KOPT-K1 (cell line): ENCODE results near the gene TRPC1.

Source experiments
- H3K27ac ChIP-seq: fragments of 200-600 bp; sonication (generic); 2 replicates; pipeline ENCODE4 v1.5.1; 2016; ENCODE audit warnings: antibody characterized with exemption, mild to moderate bottlenecking, low read depth, low read length; ENCODE audit not compliant: poor library complexity, severe bottlenecking
- H3K36me3 ChIP-seq: fragments of 200-600 bp; sonication (generic); 2 replicates; pipeline ENCODE4 v1.5.1; 2017; ENCODE audit warnings: antibody characterized with exemption, mild to moderate bottlenecking, low read length, moderate library complexity; ENCODE audit not compliant: insufficient read depth
- H3K9me3 ChIP-seq: fragments of 200-600 bp; sonication (generic); 2 replicates; pipeline ENCODE4 v1.5.1; 2017; ENCODE audit warnings: antibody characterized with exemption, low read length, mild to moderate bottlenecking; ENCODE audit not compliant: insufficient read depth, poor library complexity, severe bottlenecking

TRPC1 gene

GRCh38 chr3:142794508-142794907 is 70.7 kb downstream of the TRPC1 start:
- no peaks in the 10 kb centered on the region for H3K36me3 ChIP-seq
- no peak overlapping the region for H3K27ac ChIP-seq
- H3K9me3 ChIP-seq = no peaks in the 10 kb centered on the region

DNA sequence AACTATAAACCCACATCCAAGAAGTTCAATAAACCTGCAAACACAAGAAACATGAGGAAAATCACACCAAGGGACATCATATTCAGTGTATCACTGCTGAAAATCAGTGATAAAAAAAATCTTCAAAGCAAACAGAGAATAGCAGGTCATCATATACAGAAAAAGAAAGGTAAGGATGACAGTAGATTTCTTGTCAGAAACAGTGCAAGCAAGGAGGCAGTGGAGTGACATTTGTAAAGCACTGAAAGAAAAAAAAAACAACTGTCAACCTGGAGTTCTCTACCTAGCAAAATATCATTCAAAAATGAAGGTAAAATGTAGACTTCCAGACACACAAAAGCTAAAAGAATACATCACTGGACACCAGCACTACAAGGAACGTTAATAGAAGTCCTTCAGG is 71.5 kb downstream of the TRPC1 start:
- H3K9me3 ChIP-seq = no peaks in the 10 kb centered on the region
- H3K36me3 ChIP-seq = no peaks in the 10 kb centered on the region
- no peak overlapping the region for H3K27ac ChIP-seq

DNA sequence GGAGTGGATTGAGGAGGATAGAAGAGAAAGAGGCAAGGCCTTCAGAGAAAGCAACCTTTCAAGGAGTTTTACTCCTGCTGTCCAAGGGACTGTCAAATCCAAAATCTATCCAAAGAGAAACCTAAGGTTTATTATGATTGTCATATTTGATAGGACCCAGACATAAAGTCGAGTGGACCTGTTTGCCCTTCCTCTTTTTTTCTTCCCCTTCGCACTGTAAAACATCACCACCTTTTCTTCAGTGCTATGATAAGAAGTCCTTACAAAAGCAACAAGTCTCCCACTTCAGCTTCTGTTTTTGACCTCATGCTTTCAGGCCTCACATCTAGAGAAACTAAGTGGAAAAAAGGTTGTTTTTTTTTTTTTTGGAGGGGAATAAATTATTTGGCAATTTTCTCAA is 73.0 kb downstream of the TRPC1 start:
- H3K9me3 ChIP-seq = no peaks in the 10 kb centered on the region
- no peaks in the 10 kb centered on the region for H3K36me3 ChIP-seq
- no peak overlapping the region for H3K27ac ChIP-seq

GRCh38 chr3:142801746-142802145 is 77.9 kb downstream of the TRPC1 start:
- no peaks in the 10 kb centered on the region for H3K9me3 ChIP-seq
- H3K36me3 ChIP-seq = no peaks in the 10 kb centered on the region
- no peak overlapping the region for H3K27ac ChIP-seq

DNA sequence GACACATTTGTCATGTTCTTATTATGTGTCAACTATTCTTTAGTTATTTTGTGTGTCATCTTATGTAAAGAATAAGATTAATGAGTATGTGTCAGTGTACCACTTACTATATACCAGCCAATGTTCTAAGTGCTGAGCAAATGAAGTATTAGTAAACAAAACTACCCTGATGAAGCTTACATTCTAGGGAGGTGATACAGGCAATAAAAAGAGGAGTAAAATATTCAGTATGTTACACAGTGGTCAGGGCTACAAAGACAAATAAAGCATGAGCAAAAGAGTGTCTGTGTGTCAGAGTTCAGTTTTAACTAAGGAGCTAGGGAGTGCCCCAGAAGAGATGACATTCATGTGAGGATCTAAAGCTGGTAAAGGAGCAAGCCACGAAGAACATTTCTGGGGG is 79.1 kb downstream of the TRPC1 start:
- Histone ChIP-seq H3K9me3 (no peaks in the 10 kb centered on the region), H3K27ac (no peak overlapping the region), H3K36me3 (no peaks in the 10 kb centered on the region)

GRCh38 chr3:142808103-142808917 is 84.5 kb downstream of the TRPC1 start:
- Histone ChIP-seq H3K27ac (no peak overlapping the region), H3K36me3 (no peaks in the 10 kb centered on the region), H3K9me3 (no peaks in the 10 kb centered on the region)

- H3K36me3 ChIP-seq = no peaks in the 10 kb centered on the region
- no peaks in the 10 kb centered on the region for H3K9me3 ChIP-seq
- H3K27ac ChIP-seq = no peak overlapping the region
Observed at GRCh38 chr3:142809259-142809658, 85.4 kb downstream of the TRPC1 start.

DNA sequence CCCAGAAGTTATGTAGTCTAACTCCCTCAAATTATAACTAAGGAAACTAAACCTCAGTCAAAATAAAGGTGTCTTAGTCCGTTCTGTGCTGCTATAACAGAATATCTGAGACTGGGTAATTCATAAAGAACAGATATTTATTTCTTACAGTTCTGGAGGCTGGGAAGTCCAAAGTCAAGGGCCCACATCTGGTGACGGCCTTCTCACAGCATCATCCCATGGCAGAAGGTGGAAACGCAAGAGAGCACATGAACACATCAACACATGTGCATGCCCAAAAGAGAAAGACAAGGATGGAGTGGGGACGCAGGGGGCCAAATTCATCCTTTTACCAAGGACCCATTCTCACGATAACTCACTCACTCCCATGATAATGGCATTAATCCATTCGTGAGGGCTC is 92.0 kb downstream of the TRPC1 start:
- H3K9me3 ChIP-seq = no peaks in the 10 kb centered on the region
- no peak overlapping the region for H3K27ac ChIP-seq
- H3K36me3 ChIP-seq = no peaks in the 10 kb centered on the region

DNA sequence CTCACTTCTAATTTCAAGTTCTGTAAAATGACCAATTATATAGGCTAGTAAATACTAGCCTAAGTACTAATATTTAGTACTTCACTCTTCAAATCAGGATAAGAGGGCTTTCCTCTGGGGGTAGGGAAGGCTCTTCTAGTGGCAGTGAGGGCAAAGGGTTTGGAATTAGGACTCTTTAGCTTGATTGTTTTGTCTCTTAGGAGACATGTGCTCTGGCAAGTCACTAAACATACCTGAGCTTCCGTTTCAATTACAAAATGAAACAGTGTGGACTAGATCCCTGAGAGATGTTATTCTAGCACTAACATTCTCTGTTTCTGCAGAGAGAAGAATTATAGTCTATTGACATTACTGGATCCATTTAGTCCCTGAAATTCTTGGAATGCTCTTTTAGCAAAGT is 93.5 kb downstream of the TRPC1 start:
- Histone ChIP-seq H3K36me3 (no peaks in the 10 kb centered on the region), H3K27ac (no peak overlapping the region), H3K9me3 (no peaks in the 10 kb centered on the region)

- H3K27ac ChIP-seq = no peak overlapping the region
- H3K36me3 ChIP-seq = no peaks in the 10 kb centered on the region
- no peaks in the 10 kb centered on the region for H3K9me3 ChIP-seq
Observed at GRCh38 chr3:142817897-142818296, 94.1 kb downstream of the TRPC1 start.

GRCh38 chr3:142818651-142819050 is 94.8 kb downstream of the TRPC1 start:
- no peaks in the 10 kb centered on the region for H3K36me3 ChIP-seq
- H3K9me3 ChIP-seq = no peaks in the 10 kb centered on the region
- H3K27ac ChIP-seq = no peak overlapping the region

GRCh38 chr3:142819179-142819578 is 95.3 kb downstream of the TRPC1 start:
- Histone ChIP-seq H3K9me3 (no peaks in the 10 kb centered on the region), H3K27ac (no peak overlapping the region)

DNA sequence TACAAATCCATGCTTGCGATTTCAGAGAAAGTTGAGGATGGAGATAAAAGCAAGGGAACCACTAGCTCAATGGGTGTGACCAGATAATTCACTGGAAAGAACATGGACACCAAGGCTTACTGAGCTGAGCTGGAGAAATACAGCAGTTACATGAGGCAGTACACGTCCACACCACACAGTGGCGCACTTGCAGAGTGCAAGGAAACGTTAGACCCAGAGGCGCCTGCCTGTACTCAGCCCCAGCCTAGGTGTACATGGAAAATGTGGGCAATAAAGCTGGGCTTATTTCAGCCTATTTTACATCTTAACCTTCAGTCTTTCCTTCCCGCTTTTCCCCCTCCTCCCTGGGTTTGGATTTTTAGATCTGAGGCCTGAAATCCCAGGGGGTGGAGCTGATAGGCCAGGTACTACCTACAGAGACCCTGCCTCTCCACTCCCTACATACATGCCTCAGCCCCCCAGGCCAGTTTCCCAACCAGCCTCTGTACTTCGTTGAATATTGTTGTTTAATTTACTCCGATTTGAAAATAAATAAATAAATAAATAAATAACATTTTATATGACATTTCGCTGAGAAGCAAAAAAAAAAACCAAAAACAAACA is 105.0 kb downstream of the TRPC1 start:
- no peaks in the 10 kb centered on the region for H3K9me3 ChIP-seq
- H3K27ac ChIP-seq = no peak overlapping the region
- no peaks in the 10 kb centered on the region for H3K36me3 ChIP-seq

More at GRCh38 chr3:142819179-142819578, 95.3 kb downstream of the TRPC1 start:
- H3K36me3 ChIP-seq = no peaks in the 10 kb centered on the region

GRCh38 chr3:142837526-142837925 is 113.7 kb downstream of the TRPC1 start:
- H3K27ac ChIP-seq = no peak overlapping the region
- H3K36me3 ChIP-seq = no peaks in the 10 kb centered on the region
- no peaks in the 10 kb centered on the region for H3K9me3 ChIP-seq

- Histone ChIP-seq H3K36me3 (no peaks in the 10 kb centered on the region), H3K27ac (no peak overlapping the region), H3K9me3 (no peaks in the 10 kb centered on the region)
Observed at GRCh38 chr3:142839831-142840230, 116.0 kb downstream of the TRPC1 start.
